ENCODE measurements around the gene FBXL16.

FBXL16 gene

DNA sequence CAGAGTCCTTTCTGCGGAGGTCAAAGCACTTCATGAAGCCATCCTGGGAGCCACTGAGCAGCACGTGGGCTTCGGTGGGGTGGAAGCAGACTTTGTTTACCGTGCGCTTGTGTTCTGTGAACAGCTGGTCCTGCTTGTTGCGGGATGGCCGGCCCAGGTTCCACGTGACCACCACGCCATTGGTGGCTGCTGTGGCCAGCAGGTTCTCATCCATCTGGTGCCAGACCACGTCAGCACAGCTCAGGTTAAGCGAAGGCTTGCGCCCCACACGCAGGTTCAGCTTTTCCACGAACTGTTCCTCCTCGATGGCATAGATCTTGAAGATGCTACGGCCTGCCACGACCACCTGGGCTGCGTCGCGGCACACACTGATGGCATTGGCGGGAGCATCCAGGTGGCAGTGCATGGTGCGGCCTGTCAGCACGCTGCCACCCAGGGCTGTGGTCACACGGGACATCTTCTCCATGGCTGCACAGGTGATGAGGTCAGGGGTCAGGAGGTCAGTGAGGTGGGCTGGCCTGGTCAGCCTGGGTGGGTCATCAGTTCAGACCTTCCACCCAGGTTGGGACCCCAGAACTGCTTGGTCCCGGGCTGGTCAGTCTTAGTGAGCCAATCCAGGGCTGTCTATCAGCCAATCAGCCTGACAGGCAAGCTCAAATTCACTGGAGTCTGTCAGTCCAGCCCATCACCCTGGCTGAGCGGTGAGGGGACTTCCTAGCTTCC, 16.3 kb downstream of the FBXL16 start:
- DNase-seq (ENCODE audit: extremely low read depth, insufficient read length): no peak
- TF ChIP-seq, protein P1, sequence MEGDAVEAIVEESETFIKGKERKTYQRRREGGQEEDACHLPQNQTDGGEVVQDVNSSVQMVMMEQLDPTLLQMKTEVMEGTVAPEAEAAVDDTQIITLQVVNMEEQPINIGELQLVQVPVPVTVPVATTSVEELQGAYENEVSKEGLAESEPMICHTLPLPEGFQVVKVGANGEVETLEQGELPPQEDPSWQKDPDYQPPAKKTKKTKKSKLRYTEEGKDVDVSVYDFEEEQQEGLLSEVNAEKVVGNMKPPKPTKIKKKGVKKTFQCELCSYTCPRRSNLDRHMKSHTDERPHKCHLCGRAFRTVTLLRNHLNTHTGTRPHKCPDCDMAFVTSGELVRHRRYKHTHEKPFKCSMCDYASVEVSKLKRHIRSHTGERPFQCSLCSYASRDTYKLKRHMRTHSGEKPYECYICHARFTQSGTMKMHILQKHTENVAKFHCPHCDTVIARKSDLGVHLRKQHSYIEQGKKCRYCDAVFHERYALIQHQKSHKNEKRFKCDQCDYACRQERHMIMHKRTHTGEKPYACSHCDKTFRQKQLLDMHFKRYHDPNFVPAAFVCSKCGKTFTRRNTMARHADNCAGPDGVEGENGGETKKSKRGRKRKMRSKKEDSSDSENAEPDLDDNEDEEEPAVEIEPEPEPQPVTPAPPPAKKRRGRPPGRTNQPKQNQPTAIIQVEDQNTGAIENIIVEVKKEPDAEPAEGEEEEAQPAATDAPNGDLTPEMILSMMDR (IDR thresholded peaks at IDR 0.05; ENCODE audit: insufficient read depth, low read length, poor library complexity, severe bottlenecking): no peak
- H3K4me3 ChIP-seq (replicated peaks; ENCODE audit: low read depth, low read length): peak overlapping the region; percentile 97

GRCh38 chr16:687499-687898, 18.1 kb downstream of the FBXL16 start:
- no peak for DNase-seq (ENCODE audit: extremely low read depth, insufficient read length)
- Histone ChIP-seq H3K36me3 (ENCODE audit: control insufficient read depth, insufficient read depth, low read length) (peaks cover 26% of the 10 kb centered on the region), H3K4me3 (replicated peaks; ENCODE audit: low read depth, low read length) (no peak overlapping the region), H3K27me3 (replicated peaks; ENCODE audit: control insufficient read depth, insufficient read depth, low read length) (no peaks in the 10 kb centered on the region)
- TF ChIP-seq, protein P1 (IDR thresholded peaks at IDR 0.05; ENCODE audit: insufficient read depth, low read length, poor library complexity, severe bottlenecking): no peak

More for the DNA sequence above, 16.3 kb downstream of the FBXL16 start:
- no peaks in the 10 kb centered on the region for H3K27me3 ChIP-seq (replicated peaks; ENCODE audit: control insufficient read depth, insufficient read depth, low read length)
- H3K36me3 ChIP-seq (ENCODE audit: control insufficient read depth, insufficient read depth, low read length): peaks cover 21% of the 10 kb centered on the region

DNA sequence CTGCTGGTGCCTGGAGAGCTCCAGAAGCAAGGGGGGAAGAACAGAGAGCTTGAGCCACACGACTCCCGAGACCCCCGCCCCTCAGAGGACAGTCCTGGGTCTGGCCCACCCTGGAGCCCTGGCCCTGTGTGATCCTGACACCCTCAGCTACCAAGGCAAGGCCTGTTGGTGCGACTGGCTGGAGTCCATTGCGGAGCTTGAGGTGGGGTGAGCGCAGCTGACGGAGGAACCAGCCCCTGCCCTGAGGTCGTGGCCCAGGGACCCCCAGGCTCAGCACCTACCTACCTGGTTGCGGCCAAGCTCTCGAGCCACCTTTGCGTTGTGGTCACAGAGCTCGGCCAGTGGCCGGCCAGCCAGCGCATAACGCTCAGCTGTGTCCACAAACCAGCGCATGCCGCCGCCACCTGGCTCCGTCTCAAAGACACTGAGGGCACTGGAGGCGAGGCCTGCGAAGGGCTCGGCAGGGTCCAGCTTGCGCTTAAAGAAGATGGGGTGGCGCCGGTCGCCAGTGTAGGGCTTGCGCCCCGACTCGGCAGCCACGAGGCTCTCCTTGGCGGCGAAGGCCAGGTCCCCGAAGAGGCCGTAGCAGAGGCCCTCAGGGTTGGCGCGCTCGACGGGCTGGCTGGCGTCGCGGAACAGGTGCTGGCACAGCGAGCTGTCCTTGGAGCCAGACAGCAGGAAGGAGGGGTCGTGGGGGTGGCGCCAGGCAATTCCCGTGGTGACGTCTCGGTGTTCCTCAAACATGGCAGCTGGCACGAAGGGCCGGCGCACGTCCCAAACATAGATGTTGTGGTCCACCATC, 18.9 kb downstream of the FBXL16 start:
- TF ChIP-seq, protein P1 (IDR thresholded peaks at IDR 0.05; ENCODE audit: insufficient read depth, low read length, poor library complexity, severe bottlenecking): no peak
- Histone ChIP-seq H3K27me3 (replicated peaks; ENCODE audit: control insufficient read depth, insufficient read depth, low read length) (no peaks in the 10 kb centered on the region), H3K4me3 (replicated peaks; ENCODE audit: low read depth, low read length) (no peak overlapping the region), H3K36me3 (ENCODE audit: control insufficient read depth, insufficient read depth, low read length) (peaks cover 34% of the 10 kb centered on the region)
- DNase-seq (ENCODE audit: extremely low read depth, insufficient read length): no peak

DNA sequence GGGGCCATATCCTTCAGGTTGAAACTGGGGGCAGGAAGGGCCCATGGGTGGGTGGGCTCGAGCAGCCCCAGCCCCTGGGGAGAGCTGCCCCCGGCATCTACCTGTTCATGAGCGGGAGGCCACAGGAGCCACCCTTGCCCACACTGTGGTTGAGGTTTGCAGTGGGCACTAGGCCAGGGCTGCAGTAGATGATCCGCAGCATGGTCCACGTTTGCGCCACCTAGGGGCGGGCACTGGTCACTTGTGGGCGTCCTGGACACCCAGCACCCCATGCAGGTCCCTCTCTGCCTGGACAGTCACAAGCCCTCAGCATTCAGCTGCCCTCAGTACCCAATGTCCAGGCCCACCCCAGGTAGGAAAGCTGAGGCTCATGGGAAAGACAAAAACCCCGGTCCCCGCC, 19.6 kb downstream of the FBXL16 start:
- no peak overlapping the region for H3K4me3 ChIP-seq (replicated peaks; ENCODE audit: low read depth, low read length)
- peaks cover 37% of the 10 kb centered on the region for H3K36me3 ChIP-seq (ENCODE audit: control insufficient read depth, insufficient read depth, low read length)

DNA sequence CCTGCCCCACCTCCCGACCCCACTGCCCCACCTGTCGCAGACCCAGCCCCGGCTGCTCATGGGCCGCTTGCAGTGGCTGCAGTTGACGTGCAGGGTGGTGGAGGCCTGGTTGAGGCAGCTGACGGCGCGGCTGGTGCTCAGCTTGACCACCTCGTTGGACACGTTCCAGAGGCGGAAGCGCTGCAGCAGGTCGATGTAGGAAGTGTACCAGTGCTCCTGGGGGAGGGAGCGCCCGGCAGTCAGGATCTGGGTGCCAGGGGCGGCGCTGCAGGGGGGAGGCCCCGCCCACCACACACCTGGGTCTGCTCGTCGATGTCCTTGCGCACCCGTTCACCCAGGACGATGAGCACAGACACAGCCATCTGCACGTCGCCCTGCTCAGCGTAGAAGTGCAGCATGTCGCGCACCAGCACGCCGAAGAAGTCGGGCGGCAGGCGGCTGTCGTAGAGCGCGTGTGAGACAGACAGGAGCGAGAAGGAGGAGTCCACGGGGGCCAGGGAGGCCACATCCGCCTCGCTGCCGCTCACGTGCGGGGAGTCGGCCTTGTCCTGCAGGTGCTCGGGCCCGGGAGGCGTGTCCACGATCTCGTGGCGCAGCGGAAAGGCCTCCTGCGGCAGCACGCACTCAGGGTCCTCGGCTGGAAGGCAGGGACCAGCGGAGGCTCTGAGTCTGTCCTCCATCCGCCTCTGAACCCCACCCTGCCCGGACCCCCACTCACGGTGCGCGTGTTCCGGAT, 20.5 kb downstream of the FBXL16 start:
- no peak for DNase-seq (ENCODE audit: extremely low read depth, insufficient read length)
- Histone ChIP-seq H3K27me3 (replicated peaks; ENCODE audit: control insufficient read depth, insufficient read depth, low read length) (no peaks in the 10 kb centered on the region), H3K4me3 (replicated peaks; ENCODE audit: low read depth, low read length) (no peak overlapping the region), H3K36me3 (ENCODE audit: control insufficient read depth, insufficient read depth, low read length) (peaks cover 37% of the 10 kb centered on the region)
- TF ChIP-seq, protein P1 (IDR thresholded peaks at IDR 0.05; ENCODE audit: insufficient read depth, low read length, poor library complexity, severe bottlenecking): no peak

More for the DNA sequence above, 19.6 kb downstream of the FBXL16 start:
- H3K27me3 ChIP-seq (replicated peaks; ENCODE audit: control insufficient read depth, insufficient read depth, low read length): no peaks in the 10 kb centered on the region
- DNase-seq (ENCODE audit: extremely low read depth, insufficient read length): no peak
- TF ChIP-seq, protein P1 (IDR thresholded peaks at IDR 0.05; ENCODE audit: insufficient read depth, low read length, poor library complexity, severe bottlenecking): peak; percentile 11

Data from GM06990 (cell line).